ENCODE data around the gene PHC2.

Gene PHC2

DNA sequence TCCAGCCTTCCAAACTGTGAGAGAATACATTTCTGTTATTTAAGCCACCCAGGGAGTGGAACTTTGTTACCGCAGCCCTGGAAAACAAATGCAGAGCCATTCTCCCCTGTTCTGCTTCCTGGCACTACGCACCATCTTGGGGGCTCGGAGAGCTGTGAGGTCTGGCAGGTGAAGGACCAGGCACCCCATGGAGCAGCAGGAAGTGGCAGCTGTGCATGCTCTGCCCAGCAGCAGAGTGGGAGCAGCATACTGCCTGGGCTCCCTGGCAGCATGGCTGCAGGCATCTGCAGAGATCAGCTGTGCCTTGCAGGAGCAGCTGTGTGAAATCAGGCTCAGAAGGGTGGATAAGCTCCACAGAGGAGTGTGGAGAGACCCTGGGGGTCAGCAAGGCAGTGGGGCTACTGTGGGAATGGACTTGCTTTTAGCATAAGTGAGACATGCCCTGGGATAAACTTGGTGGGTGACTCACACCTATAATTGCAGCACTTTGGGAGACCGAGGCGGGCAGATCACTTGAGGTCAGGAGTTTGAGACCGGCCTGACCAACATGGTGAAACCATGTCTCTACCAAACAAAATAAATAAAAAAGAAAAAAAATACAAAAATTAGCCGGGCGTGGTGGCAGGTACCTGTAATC is 23.9 kb upstream of the PHC2 start:
- TF ChIP-seq CTCF (IDR thresholded peaks at IDR 0.05; ENCODE audit: borderline replicate concordance, insufficient read depth, low read depth, low read length): no peak
- no peak overlapping the region for H3K4me3 ChIP-seq (ENCODE audit: low read depth, low read length)

GRCh38 chr1:33446590-33446989 is 15.7 kb upstream of the PHC2 start:
- TF ChIP-seq CTCF (IDR thresholded peaks at IDR 0.05; ENCODE audit: borderline replicate concordance, insufficient read depth, low read depth, low read length): no peak
- no peak overlapping the region for H3K4me3 ChIP-seq (ENCODE audit: low read depth, low read length)

DNA sequence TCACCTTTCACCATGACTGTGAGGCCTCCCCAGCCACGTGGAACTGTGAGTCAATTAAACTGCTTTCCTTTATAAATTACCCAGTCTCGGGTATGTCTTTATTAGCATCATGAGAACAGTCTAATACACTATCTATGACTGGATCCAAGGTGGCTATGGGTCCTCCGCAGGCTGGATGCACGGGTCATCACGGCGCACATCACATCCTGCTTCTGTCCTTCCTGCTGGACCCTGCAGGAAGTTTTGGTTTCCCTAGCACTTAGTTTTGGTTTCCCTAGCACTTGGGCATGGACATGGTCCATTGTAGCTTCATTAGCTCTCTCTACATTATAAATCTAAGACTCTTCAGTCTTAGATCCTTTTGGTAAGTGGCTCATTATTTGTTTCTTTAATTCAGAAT is 14.2 kb upstream of the PHC2 start:
- no peak for TF ChIP-seq CTCF (IDR thresholded peaks at IDR 0.05; ENCODE audit: borderline replicate concordance, insufficient read depth, low read depth, low read length)
- no peak overlapping the region for H3K4me3 ChIP-seq (ENCODE audit: low read depth, low read length)

GRCh38 chr1:33443705-33444180 is 12.8 kb upstream of the PHC2 start:
- TF ChIP-seq CTCF (IDR thresholded peaks at IDR 0.05; ENCODE audit: borderline replicate concordance, insufficient read depth, low read depth, low read length): no peak
- H3K4me3 ChIP-seq (ENCODE audit: low read depth, low read length): no peak overlapping the region

GRCh38 chr1:33443080-33443704 is 12.3 kb upstream of the PHC2 start:
- no peak for TF ChIP-seq CTCF (IDR thresholded peaks at IDR 0.05; ENCODE audit: borderline replicate concordance, insufficient read depth, low read depth, low read length)
- H3K4me3 ChIP-seq (ENCODE audit: low read depth, low read length): no peak overlapping the region

DNA sequence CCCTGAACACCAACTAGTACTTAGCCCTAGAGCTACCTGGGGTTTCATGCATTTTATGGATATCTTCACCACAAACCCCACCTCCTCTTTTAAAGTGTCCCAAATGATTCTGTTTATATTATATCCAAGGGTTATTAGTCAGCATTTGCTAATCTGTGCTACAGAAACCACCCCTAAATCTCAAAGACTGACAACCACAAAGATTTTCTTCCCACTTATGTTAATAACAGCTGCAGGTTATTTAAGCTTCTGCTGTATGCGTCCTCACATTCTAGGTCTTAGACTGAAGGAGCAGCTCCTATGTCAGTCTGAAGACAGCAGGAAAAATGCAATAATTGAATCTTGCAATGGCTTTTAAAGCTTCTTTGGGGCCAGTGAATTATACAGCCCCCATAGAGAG is 11.2 kb upstream of the PHC2 start:
- no peak overlapping the region for H3K4me3 ChIP-seq (ENCODE audit: low read depth, low read length)
- no peak for TF ChIP-seq CTCF (IDR thresholded peaks at IDR 0.05; ENCODE audit: borderline replicate concordance, insufficient read depth, low read depth, low read length)
